HTERT RPE-1 (cell line): ENCODE measurements around the gene CD9.

Experiments
- in situ Hi-C: fragments of 300-500 bp; cut with MboI; formaldehyde crosslinking; loops from 4 replicates; pipeline ENCODE4 v1.14.3; 2020; ENCODE audit warnings: low sequenced_read_pairs

The CD9 gene

GRCh38 chr12:6235906-6236640, 35.9 kb downstream of the CD9 start:
- in situ Hi-C loops = no loop called here

GRCh38 chr12:6236641-6236940, 36.4 kb downstream of the CD9 start:
- in situ Hi-C loops = no loop called here

GRCh38 chr12:6237830-6238229, 37.6 kb downstream of the CD9 start:
- in situ Hi-C loops = no loop called here

- in situ Hi-C loops = no loop called here
Measured at GRCh38 chr12:6238875-6239274, 38.7 kb downstream of the CD9 start.

GRCh38 chr12:6241495-6241894, 41.3 kb downstream of the CD9 start:
- in situ Hi-C loops = no loop called here

- in situ Hi-C loops = no loop called here
Measured at GRCh38 chr12:6249580-6249979, 49.4 kb downstream of the CD9 start.

GRCh38 chr12:6250343-6250742, 50.1 kb downstream of the CD9 start:
- in situ Hi-C loops = no loop called here

GRCh38 chr12:6253278-6253677, 53.1 kb downstream of the CD9 start:
- in situ Hi-C loops = no loop called here

- in situ Hi-C loops = no loop called here
Measured at GRCh38 chr12:6254491-6254890, 54.3 kb downstream of the CD9 start.

- in situ Hi-C loops = no loop called here
Measured at GRCh38 chr12:6257007-6257406, 56.8 kb downstream of the CD9 start.

- in situ Hi-C loops = no loop called here
Measured at GRCh38 chr12:6262211-6262610, 62.0 kb downstream of the CD9 start.

GRCh38 chr12:6262623-6263022, 62.4 kb downstream of the CD9 start:
- in situ Hi-C loops = no loop called here

- in situ Hi-C loops = no loop called here
Measured at GRCh38 chr12:6263931-6264330, 63.7 kb downstream of the CD9 start.

GRCh38 chr12:6264402-6265037, 64.3 kb downstream of the CD9 start:
- in situ Hi-C loops = no loop called here

GRCh38 chr12:6265038-6265405, 64.8 kb downstream of the CD9 start:
- in situ Hi-C loops = no loop called here

GRCh38 chr12:6266541-6266966, 66.4 kb downstream of the CD9 start:
- in situ Hi-C loops = no loop called here

- in situ Hi-C loops = no loop called here
Measured at GRCh38 chr12:6266971-6267721, 66.9 kb downstream of the CD9 start.

GRCh38 chr12:6268484-6269157, 68.4 kb downstream of the CD9 start:
- in situ Hi-C loops = no loop called here

- in situ Hi-C loops = no loop called here
Measured at GRCh38 chr12:6269986-6270385, 69.8 kb downstream of the CD9 start.

- in situ Hi-C loops = no loop called here
Measured at GRCh38 chr12:6271281-6271680, 71.1 kb downstream of the CD9 start.

GRCh38 chr12:6272300-6273204, 72.4 kb downstream of the CD9 start:
- in situ Hi-C loops = no loop called here
